ENCODE measurements around the gene COG7.

COG7 gene

GRCh38 chr16:23354246-23354645 is 98.7 kb downstream of the COG7 start:
- DNase-seq, result no peak

GRCh38 chr16:23353440-23353839 is 99.5 kb downstream of the COG7 start:
- DNase-seq, result no peak

DNA sequence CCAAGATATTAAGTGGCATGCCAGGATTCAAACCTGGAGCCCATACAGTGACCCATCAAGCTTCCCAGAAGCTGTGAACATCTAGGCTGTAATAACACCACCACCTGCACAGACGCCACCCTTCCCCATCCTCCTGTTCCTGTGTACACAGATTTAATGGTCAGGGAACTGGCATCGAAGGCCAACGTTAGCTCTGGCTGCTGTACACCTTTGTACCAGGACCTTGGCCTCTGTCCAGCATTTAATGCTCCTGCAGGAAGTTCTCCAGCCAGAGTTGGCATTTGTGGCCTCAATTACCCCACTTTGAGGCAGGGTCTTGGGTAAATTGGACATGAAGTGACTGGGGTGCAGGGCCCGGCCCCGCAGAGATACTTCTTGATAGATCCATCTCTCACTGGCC is 101.6 kb downstream of the COG7 start:
- no peak for DNase-seq

DNA sequence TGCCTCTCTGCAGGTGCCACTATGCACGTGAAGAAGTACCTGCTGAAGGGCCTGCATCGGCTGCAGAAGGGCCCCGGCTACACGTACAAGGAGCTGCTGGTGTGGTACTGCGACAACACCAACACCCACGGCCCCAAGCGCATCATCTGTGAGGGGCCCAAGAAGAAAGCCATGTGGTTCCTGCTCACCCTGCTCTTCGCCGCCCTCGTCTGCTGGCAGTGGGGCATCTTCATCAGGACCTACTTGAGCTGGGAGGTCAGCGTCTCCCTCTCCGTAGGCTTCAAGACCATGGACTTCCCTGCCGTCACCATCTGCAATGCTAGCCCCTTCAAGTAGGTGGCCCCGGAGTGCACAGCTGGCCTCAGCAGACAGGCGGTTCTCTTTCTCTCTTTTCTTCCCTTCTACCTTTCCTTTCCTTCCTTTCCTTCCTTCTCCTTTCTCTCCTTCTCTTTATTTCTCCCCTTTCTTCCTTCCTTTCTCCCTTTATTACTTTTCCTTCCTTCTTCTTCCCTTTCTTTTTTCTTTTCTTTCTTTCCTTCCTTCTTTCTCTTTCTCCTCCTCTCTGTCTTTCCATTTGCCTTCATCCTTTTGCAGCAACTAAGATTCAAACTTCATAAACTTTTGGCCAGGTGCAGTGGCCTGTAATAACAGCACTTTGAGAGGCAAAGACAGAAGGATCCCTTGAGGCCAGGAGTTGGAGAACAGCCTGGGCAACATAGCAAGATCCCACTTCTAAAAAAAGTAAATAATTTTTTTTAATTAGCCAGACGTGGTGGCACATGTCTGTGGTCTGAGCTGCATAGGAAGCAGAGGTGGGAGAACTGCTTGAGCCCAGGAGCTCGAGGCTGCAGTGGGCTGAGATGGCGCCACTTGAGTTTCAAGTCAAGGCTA is 104.2 kb downstream of the COG7 start:
- DNase-seq, result no peak

DNA sequence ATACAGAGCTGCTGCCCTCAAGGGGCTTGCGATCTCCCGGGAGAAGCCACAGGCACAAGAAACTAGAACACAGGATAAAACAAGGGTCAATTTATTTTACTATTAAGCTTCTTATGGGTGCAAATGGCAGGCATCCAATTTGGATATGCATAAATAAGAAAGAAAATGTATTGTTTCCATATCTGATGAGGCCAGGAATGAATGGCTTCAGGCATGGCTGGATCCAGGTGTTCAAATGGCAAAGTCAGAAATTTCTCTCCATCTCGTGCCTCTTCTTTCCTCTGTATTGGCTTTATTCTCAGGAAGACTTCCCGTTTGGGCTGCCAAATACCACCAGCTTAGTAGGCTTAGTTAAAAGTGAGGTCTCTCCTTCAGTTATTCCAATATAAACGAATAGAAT is 107.8 kb downstream of the COG7 start:
- DNase-seq, result no peak

GRCh38 chr16:23343643-23344612 is 109.1 kb downstream of the COG7 start:
- DNase-seq, result no peak

GRCh38 chr16:23342083-23342640 is 110.8 kb downstream of the COG7 start:
- no peak for DNase-seq

- DNase-seq, result no peak
Observed at GRCh38 chr16:23339787-23340186, 113.2 kb downstream of the COG7 start.
